SK-N-SH (cell line): ENCODE data around the gene ATP11A. TPM values are rescaled to one million over a fixed set of nuclear protein-coding genes. Genes with fewer than 3 reads are reported as not detected.

Source experiments
- CTCF ChIA-PET: fragments of 300-600, 350-600 bp; formaldehyde crosslinking; extraction: SDS; loops from one replicate; lab custom pipeline; 2021; lab: Yijun Ruan, JAX
- POLR2A ChIA-PET: fragments of 350-600 bp; sonication (Branson Sonifier 250); formaldehyde crosslinking; extraction: SDS; loops from one replicate; lab custom pipeline; 2020; ENCODE audit warnings: antibody characterized with exemption, inconsistent platforms; lab: Yijun Ruan, JAX
- DNase-seq: peaks from one replicate; pipeline ENCODE4 v3.0.0; 2012
- H2AFZ ChIP-seq: fragments of 200-600 bp; sonication (generic); 2 replicates; pipeline ENCODE4 v1.8.1; 2016; ENCODE audit warnings: antibody characterized with exemption, mild to moderate bottlenecking, low read depth
- H3F3A ChIP-seq: fragments of 200-600 bp; sonication (generic); replicated peaks from 2 replicates; pipeline ENCODE3; 2016; ENCODE audit warnings: antibody characterized with exemption, mild to moderate bottlenecking; ENCODE audit not compliant: insufficient read depth
- H3K27ac ChIP-seq, 2 experiments: fragments of 200-500 bp in 1 of 2; fragments of 200-600 bp in 1 of 2; sonication (Bioruptor generic) in 1 of 2; sonication (generic), shearing (Covaris generic) in 1 of 2; 2 replicates each; pipeline versions ENCODE4 v1.5.1 to v1.6.1; 2014 to 2016; ENCODE audit warnings: low read depth in 2 of 2, inconsistent platforms in 1 of 2, low read length in 1 of 2, mild to moderate bottlenecking in 1 of 2, mixed read lengths in 1 of 2
- H3K27me3 ChIP-seq: fragments of 200-600 bp; sonication (generic), shearing (Covaris generic); 2 replicates; pipeline ENCODE4 v1.6.1; 2016; ENCODE audit warnings: mixed run types; ENCODE audit not compliant: insufficient read depth
- H3K36me3 ChIP-seq, 2 experiments: fragments of 200-500 bp in 1 of 2; fragments of 200-600 bp in 1 of 2; sonication (Bioruptor generic) in 1 of 2; sonication (generic) in 1 of 2; replicated peaks in 1 of 2; 2 replicates each; pipeline versions ENCODE3 to v1.5.1; 2014 to 2016; ENCODE audit warnings: low read length in 1 of 2, mild to moderate bottlenecking in 1 of 2; ENCODE audit not compliant: insufficient read depth in 2 of 2, control insufficient read depth in 1 of 2
- H3K4me1 ChIP-seq, 2 experiments: fragments of 200-500 bp in 1 of 2; fragments of 200-600 bp in 1 of 2; sonication (Bioruptor generic) in 1 of 2; sonication (generic), shearing (Covaris generic) in 1 of 2; 2 replicates each; pipeline versions ENCODE4 v1.5.1 to v1.6.1; 2014 to 2016; ENCODE audit warnings: low read depth in 1 of 2, low read length in 1 of 2, mixed run types in 1 of 2; ENCODE audit not compliant: insufficient read depth in 2 of 2, control insufficient read depth in 1 of 2
- H3K4me2 ChIP-seq: fragments of 200-600 bp; sonication (generic), shearing (Covaris generic); 2 replicates; pipeline ENCODE4 v1.6.1; 2017; ENCODE audit warnings: mixed run types
- H3K4me3 ChIP-seq, 2 experiments: fragments of 200-500 bp in 1 of 2; fragments of 200-600 bp in 1 of 2; sonication (Bioruptor generic) in 1 of 2; sonication (generic), shearing (Covaris generic) in 1 of 2; 2 replicates each; pipeline versions ENCODE4 v1.5.1 to v1.8.1; 2014 to 2016; ENCODE audit warnings: low read depth in 2 of 2, inconsistent platforms in 1 of 2, low read length in 1 of 2, mild to moderate bottlenecking in 1 of 2, mixed read lengths in 1 of 2, moderate library complexity in 1 of 2
- H3K79me2 ChIP-seq: fragments of 200-600 bp; sonication (generic); 2 replicates; pipeline ENCODE4 v1.8.1; 2017; ENCODE audit warnings: mild to moderate bottlenecking; ENCODE audit not compliant: insufficient read depth
- H3K9ac ChIP-seq: fragments of 200-600 bp; sonication (generic); 2 replicates; pipeline ENCODE4 v1.6.1; 2017; ENCODE audit warnings: mixed run types
- H3K9me2 ChIP-seq: fragments of 200-600 bp; sonication (generic); 2 replicates; pipeline ENCODE4 v1.6.1; 2017; ENCODE audit warnings: mixed run types
- H3K9me3 ChIP-seq: fragments of 200-600 bp; sonication (generic); 2 replicates; pipeline ENCODE4 v1.6.1; 2017; ENCODE audit warnings: mixed run types, mild to moderate bottlenecking, moderate library complexity
- H4K20me1 ChIP-seq: fragments of 200-600 bp; sonication (generic); 2 replicates; pipeline ENCODE4 v1.6.1; 2017; ENCODE audit warnings: mild to moderate bottlenecking, mixed run types; ENCODE audit not compliant: insufficient read depth
- CTCF ChIP-seq: fragments of 200-600 bp; sonication (generic); IDR thresholded peaks from 2 replicates; pipeline ENCODE4 v1.6.1; 2017; ENCODE audit warnings: antibody characterized with exemption, mild to moderate bottlenecking, moderate library complexity
- EP300 ChIP-seq, 2 experiments: IDR thresholded peaks; 2 replicates each; pipeline versions ENCODE4 v1.4.0 to v1.6.1; 2012; ENCODE audit warnings: borderline replicate concordance in 1 of 2, low read depth in 1 of 2, low read length in 1 of 2
- FOSL2 ChIP-seq: IDR thresholded peaks from 2 replicates; pipeline ENCODE4 v1.4.0; 2012; ENCODE audit warnings: low read depth, mild to moderate bottlenecking, moderate library complexity, borderline replicate concordance
- FOXM1 ChIP-seq: IDR thresholded peaks from 2 replicates; pipeline ENCODE4 v1.4.0; 2012; ENCODE audit warnings: low read depth, mild to moderate bottlenecking
- IRF3 ChIP-seq: fragments of 150-350 bp; IDR thresholded peaks from 2 replicates; pipeline ENCODE4 v1.6.1; 2016; ENCODE audit warnings: mild to moderate bottlenecking, low read depth, low read length
- JUND ChIP-seq: IDR thresholded peaks from 2 replicates; pipeline ENCODE4 v1.4.0; 2012
- MEF2A ChIP-seq: IDR thresholded peaks from 2 replicates; pipeline ENCODE4 v1.4.0; 2012; ENCODE audit warnings: low read depth, borderline replicate concordance
- MXI1 ChIP-seq: IDR thresholded peaks from 2 replicates; pipeline ENCODE4 v1.6.1; 2012; ENCODE audit warnings: mild to moderate bottlenecking, low read depth, low read length, improper control_type of control experiment
- NFIC ChIP-seq: IDR thresholded peaks from 2 replicates; pipeline ENCODE4 v1.4.0; 2012; ENCODE audit warnings: borderline replicate concordance
- POLR2AphosphoS5 ChIP-seq: IDR thresholded peaks from 2 replicates; pipeline ENCODE4 v1.6.1; 2012; ENCODE audit warnings: low read depth, low read length
- RAD21 ChIP-seq: IDR thresholded peaks from 2 replicates; pipeline ENCODE4 v1.6.1; 2012; ENCODE audit warnings: mild to moderate bottlenecking, low read length
- RXRA ChIP-seq: IDR thresholded peaks from 2 replicates; pipeline ENCODE4 v1.4.0; 2012; ENCODE audit warnings: low read depth, mild to moderate bottlenecking, borderline replicate concordance
- SMC3 ChIP-seq: IDR thresholded peaks from 2 replicates; pipeline ENCODE4 v1.6.1; 2012; ENCODE audit warnings: low read depth, low read length, improper control_type of control experiment
- TAF1 ChIP-seq: IDR thresholded peaks from 2 replicates; pipeline ENCODE4 v1.6.1; 2012; ENCODE audit warnings: low read depth, mild to moderate bottlenecking, low read length, moderate library complexity, borderline replicate concordance
- TEAD4 ChIP-seq: IDR thresholded peaks from 2 replicates; pipeline ENCODE4 v1.4.0; 2012; ENCODE audit warnings: mild to moderate bottlenecking, borderline replicate concordance; ENCODE audit not compliant: insufficient read depth
- USF1 ChIP-seq: IDR thresholded peaks from 2 replicates; pipeline ENCODE4 v1.4.0; 2012; ENCODE audit warnings: low read depth, borderline replicate concordance
- USF2 ChIP-seq: fragments of 150-350 bp; IDR thresholded peaks from 2 replicates; pipeline ENCODE4 v1.6.1; 2017; ENCODE audit warnings: antibody characterized with exemption, low read length, low read depth, borderline replicate concordance
- WGBS: methylation state at CpG from one replicate; pipeline ENCODE4 v1.1.6; 2017; ENCODE audit warnings: low lambda C conversion rate; 5-methylcytosine and 5-hydroxymethylcytosine counted together
- polyA plus RNA-seq, 3 experiments: library from polyadenylated mRNA; depleted of rRNA; stranded (reverse); fragments of >200 nt; gene quantifications; 2 replicates each; pipeline ENCODE4 v1.2.3, GENCODE V29; 2012

ATP11A gene
- polyA plus RNA-seq, 1 of the 3 experiments (the other 2 are of a cell fraction), result 4.1 TPM

GRCh38 chr13:112842931-112843391, 153.1 kb downstream of the ATP11A start:
- H3K9ac ChIP-seq, result no peak overlapping the region
- no peak overlapping the region for H3K27ac ChIP-seq
- H3K4me2 ChIP-seq, result no peak overlapping the region
- CTCF ChIA-PET, result interaction anchor here (1.4 kb wide), 1 partner anchor 100 kb away, joined by 3 read pairs; no protein-coding TSS in a partner anchor
- H3K27me3 ChIP-seq, result no peaks in the 10 kb centered on the region
- no peaks in the 10 kb centered on the region for H4K20me1 ChIP-seq
- POLR2A ChIA-PET, result no interaction called here
- H2AFZ ChIP-seq, result no peak overlapping the region
- 92% methylated on average over 17 of the region's 33 CpGs for WGBS
- H3K4me1 ChIP-seq, result no peaks in the 10 kb centered on the region
- TF ChIP-seq POLR2AphosphoS5, result no peak
- no peak for TF ChIP-seq USF2
- no peak for TF ChIP-seq FOSL2
- no peak for TF ChIP-seq IRF3
- no peak for TF ChIP-seq RAD21
- no peak for TF ChIP-seq TAF1
- no peak for TF ChIP-seq TEAD4
- TF ChIP-seq MEF2A, result no peak
- TF ChIP-seq JUND, result no peak
- no peak for TF ChIP-seq RXRA
- no peak for TF ChIP-seq SMC3
- TF ChIP-seq MXI1, result no peak
- no peak for TF ChIP-seq NFIC
- TF ChIP-seq USF1, result no peak
- TF ChIP-seq, all 33 proteins: peak for 0
- H3K79me2 ChIP-seq, result no peaks in the 10 kb centered on the region
- no peaks in the 10 kb centered on the region for H3K9me3 ChIP-seq
- DNase-seq, result no peak
- H3F3A ChIP-seq, result no peaks in the 10 kb centered on the region
- no peak overlapping the region for H3K4me3 ChIP-seq
- no peaks in the 10 kb centered on the region for H3K9me2 ChIP-seq
- H3K36me3 ChIP-seq, result peaks cover 7 to 19% of the 10 kb centered on the region in 2 experiments

- DNase-seq, result no peak
- Histone ChIP-seq H3K4me2 (no peak overlapping the region), H4K20me1 (no peaks in the 10 kb centered on the region), H3K9me3 (no peaks in the 10 kb centered on the region), H3K36me3 (peaks cover 11 to 19% of the 10 kb centered on the region in 2 experiments), H3F3A (no peaks in the 10 kb centered on the region), H3K9me2 (no peaks in the 10 kb centered on the region), H3K4me1 (no peaks in the 10 kb centered on the region), H3K4me3 (no peak overlapping the region), H3K27ac (no peak overlapping the region), H3K27me3 (no peaks in the 10 kb centered on the region), H3K9ac (no peak overlapping the region), H3K79me2 (no peaks in the 10 kb centered on the region), H2AFZ (no peak overlapping the region)
- WGBS, result 96% methylated on average over 27 of the region's 28 CpGs
- ChIA-PET CTCF (no interaction called here), POLR2A (no interaction called here)
- TF ChIP-seq JUND, result no peak
- no peak for TF ChIP-seq USF2
- no peak for TF ChIP-seq MXI1
- TF ChIP-seq SMC3, result no peak
- TF ChIP-seq EP300 (IDR thresholded peaks at IDR 0.05; ENCODE audit: borderline replicate concordance in 1 of 2, low read depth in 1 of 2, low read length in 1 of 2), result no peak
- TF ChIP-seq CTCF, result no peak
- TF ChIP-seq FOXM1, result no peak
Measured at GRCh38 chr13:112843392-112844111, 153.7 kb downstream of the ATP11A start.
